GM06990 (cell line): ENCODE results near the gene SEL1L3.

Source experiments
- DNase-seq: peaks from one replicate; pipeline ENCODE4 v3.0.0-alpha.2; 2011; ENCODE audit not compliant: insufficient read length; ENCODE audit errors: extremely low read depth
- H3K27me3 ChIP-seq: replicated peaks from 2 replicates; pipeline ENCODE4 v1.6.0; 2011; ENCODE audit warnings: low read length; ENCODE audit not compliant: control insufficient read depth, insufficient read depth
- H3K36me3 ChIP-seq: 2 replicates; pipeline ENCODE4 v1.5.1; 2011; ENCODE audit warnings: low read length; ENCODE audit not compliant: control insufficient read depth, insufficient read depth
- H3K4me3 ChIP-seq: replicated peaks from 2 replicates; pipeline ENCODE4 v1.5.1; 2011; ENCODE audit warnings: low read depth, mild to moderate bottlenecking, control low read depth, low read length
- TF ChIP-seq, protein P1 (sequence below): IDR thresholded peaks from 2 replicates; pipeline ENCODE4 v1.5.1; 2011; ENCODE audit warnings: low read length, control low read depth, mild to moderate bottlenecking, inconsistent platforms; ENCODE audit not compliant: insufficient read depth, poor library complexity, severe bottlenecking

The SEL1L3 gene

GRCh38 chr4:25861280-25861950, 1.4 kb downstream of the SEL1L3 start:
- TF ChIP-seq, protein P1, sequence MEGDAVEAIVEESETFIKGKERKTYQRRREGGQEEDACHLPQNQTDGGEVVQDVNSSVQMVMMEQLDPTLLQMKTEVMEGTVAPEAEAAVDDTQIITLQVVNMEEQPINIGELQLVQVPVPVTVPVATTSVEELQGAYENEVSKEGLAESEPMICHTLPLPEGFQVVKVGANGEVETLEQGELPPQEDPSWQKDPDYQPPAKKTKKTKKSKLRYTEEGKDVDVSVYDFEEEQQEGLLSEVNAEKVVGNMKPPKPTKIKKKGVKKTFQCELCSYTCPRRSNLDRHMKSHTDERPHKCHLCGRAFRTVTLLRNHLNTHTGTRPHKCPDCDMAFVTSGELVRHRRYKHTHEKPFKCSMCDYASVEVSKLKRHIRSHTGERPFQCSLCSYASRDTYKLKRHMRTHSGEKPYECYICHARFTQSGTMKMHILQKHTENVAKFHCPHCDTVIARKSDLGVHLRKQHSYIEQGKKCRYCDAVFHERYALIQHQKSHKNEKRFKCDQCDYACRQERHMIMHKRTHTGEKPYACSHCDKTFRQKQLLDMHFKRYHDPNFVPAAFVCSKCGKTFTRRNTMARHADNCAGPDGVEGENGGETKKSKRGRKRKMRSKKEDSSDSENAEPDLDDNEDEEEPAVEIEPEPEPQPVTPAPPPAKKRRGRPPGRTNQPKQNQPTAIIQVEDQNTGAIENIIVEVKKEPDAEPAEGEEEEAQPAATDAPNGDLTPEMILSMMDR = no peak
- Histone ChIP-seq H3K27me3 (no peaks in the 10 kb centered on the region), H3K36me3 (no peaks in the 10 kb centered on the region), H3K4me3 (peak overlapping the region; percentile 71)
- no peak for DNase-seq

DNA sequence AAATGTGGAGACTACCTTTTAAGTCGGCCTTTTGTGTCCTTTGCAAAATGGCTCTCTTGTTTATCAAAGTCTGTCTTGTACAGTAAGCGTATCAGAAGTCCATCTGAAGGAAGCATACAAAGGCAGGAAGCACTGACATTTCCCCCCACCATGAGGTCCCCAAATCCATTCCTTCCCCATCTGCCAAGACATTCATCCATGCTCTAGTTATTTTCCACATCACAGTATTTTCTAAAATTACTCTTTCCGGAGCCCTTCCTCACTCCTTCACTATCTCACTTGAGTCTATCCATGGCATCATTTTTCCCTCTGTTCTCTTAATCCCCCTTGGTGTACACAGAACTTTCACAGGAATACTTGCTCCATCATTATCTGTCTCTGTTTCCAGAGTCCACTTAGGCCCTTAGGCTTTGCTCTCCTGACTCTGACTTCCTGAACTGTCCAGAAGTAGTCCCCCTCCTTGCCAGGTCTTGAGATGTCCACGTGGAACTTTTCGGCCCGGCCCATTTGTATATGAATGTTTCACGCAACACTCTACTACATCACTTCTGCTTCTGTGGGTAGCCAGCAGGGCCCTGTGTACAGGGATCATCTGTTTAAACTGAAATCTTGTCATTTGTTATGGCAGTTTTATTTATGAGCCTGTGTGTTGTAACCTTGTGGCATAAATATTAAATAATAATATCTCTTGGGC, 2.1 kb downstream of the SEL1L3 start:
- no peaks in the 10 kb centered on the region for H3K27me3 ChIP-seq
- DNase-seq = no peak
- TF ChIP-seq, protein P1 = no peak
- H3K36me3 ChIP-seq = no peaks in the 10 kb centered on the region
- H3K4me3 ChIP-seq = 0 out of 2 replicates have a peak overlapping the region, but pooled peaks have one; percentile 1

DNA sequence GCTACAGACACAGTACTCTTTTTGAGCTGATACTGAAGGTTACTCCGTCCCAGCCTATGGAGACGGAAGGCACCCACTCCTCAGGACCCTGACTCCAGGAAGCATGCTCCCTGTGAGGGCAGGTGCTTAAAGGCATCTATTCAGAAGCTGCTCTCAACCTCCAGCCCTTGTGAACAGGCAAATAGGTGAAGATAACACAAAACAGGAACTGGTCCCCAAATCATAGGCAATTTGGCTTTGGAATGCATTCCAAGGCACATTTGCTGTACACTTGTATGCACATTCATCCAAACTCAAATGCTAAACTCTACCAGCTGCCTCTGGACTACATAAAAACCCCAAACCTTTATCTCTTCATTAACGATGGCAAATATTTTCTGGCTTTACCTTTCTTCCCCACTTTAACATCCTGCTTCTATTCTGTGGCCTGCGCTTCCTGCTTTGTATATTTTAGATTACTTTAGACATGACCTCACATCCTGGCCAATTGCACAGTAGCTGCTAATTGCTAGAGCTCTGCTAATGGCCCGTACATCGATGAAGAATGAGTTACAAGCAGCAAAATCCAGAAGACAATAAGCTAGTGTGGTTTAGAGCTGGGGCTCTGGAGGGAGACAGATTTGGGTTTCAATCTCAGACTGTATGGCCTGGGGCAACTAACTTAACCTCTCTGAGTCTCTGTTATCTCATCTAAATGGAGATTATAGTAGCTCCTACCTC, 3.2 kb downstream of the SEL1L3 start:
- DNase-seq = no peak
- Histone ChIP-seq H3K36me3 (no peaks in the 10 kb centered on the region), H3K27me3 (no peaks in the 10 kb centered on the region), H3K4me3 (no peak overlapping the region)
- TF ChIP-seq, protein P1 = no peak

- Histone ChIP-seq H3K4me3 (no peak overlapping the region), H3K27me3 (no peaks in the 10 kb centered on the region), H3K36me3 (no peaks in the 10 kb centered on the region)
- TF ChIP-seq, protein P1 = no peak
- DNase-seq = no peak
Observed at GRCh38 chr4:25857851-25858400, 4.9 kb downstream of the SEL1L3 start.

- TF ChIP-seq, protein P1 = peak; percentile 22
- no peaks in the 10 kb centered on the region for H3K36me3 ChIP-seq
- no peak for DNase-seq
- H3K4me3 ChIP-seq = no peak overlapping the region
- H3K27me3 ChIP-seq = no peaks in the 10 kb centered on the region
Observed at GRCh38 chr4:25857403-25857802, 5.4 kb downstream of the SEL1L3 start.
